AML-193 (cell line): ENCODE data around the gene B2M.
"Not testable (repeated sequence)": the region's sequence is repeated elsewhere in the genome, so short reads cannot be mapped to it uniquely, and the experiment has no call there.

Source experiments
- DNase-seq, 2 experiments: peaks; one replicate each; lab custom pipeline; 2025; lab: John Stamatoyannopoulos, UW

The B2M gene

DNA sequence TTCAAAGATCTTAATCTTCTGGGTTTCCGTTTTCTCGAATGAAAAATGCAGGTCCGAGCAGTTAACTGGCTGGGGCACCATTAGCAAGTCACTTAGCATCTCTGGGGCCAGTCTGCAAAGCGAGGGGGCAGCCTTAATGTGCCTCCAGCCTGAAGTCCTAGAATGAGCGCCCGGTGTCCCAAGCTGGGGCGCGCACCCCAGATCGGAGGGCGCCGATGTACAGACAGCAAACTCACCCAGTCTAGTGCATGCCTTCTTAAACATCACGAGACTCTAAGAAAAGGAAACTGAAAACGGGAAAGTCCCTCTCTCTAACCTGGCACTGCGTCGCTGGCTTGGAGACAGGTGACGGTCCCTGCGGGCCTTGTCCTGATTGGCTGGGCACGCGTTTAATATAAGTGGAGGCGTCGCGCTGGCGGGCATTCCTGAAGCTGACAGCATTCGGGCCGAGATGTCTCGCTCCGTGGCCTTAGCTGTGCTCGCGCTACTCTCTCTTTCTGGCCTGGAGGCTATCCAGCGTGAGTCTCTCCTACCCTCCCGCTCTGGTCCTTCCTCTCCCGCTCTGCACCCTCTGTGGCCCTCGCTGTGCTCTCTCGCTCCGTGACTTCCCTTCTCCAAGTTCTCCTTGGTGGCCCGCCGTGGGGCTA, at the start of gene B2M, which contains the start of gene PATL2:
B2M (plus strand) TSS at position 422 of the 647 bp plus-strand sequence; CDS start at position 452, 30 bp downstream.
PATL2 (minus strand) TSS at position 228 of the 647 bp plus-strand sequence. CDS start 34,833 bp downstream, outside the sequence.
- DNase-seq = peak; percentile 88 to 95

DNA sequence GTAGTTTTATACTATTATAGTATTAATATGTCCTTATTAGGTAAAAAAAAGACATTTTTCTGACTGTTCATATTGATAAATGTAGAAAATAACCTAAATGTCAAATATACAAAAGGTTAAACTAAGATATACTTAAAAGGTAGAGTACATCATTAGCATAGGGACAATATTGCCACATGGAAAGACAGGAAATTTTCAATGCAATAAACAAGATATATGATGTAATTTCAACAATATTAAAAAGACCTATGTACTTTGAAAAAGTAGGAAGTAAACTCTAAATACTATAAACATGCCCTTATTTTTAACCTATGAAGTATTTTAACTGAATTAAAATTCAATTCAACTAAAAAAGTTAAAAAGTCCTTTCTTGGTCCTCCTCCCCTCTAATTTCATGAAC, 49.7 kb upstream of the B2M start:
- DNase-seq = peak in 1 of 2 experiments; percentile 29

DNA sequence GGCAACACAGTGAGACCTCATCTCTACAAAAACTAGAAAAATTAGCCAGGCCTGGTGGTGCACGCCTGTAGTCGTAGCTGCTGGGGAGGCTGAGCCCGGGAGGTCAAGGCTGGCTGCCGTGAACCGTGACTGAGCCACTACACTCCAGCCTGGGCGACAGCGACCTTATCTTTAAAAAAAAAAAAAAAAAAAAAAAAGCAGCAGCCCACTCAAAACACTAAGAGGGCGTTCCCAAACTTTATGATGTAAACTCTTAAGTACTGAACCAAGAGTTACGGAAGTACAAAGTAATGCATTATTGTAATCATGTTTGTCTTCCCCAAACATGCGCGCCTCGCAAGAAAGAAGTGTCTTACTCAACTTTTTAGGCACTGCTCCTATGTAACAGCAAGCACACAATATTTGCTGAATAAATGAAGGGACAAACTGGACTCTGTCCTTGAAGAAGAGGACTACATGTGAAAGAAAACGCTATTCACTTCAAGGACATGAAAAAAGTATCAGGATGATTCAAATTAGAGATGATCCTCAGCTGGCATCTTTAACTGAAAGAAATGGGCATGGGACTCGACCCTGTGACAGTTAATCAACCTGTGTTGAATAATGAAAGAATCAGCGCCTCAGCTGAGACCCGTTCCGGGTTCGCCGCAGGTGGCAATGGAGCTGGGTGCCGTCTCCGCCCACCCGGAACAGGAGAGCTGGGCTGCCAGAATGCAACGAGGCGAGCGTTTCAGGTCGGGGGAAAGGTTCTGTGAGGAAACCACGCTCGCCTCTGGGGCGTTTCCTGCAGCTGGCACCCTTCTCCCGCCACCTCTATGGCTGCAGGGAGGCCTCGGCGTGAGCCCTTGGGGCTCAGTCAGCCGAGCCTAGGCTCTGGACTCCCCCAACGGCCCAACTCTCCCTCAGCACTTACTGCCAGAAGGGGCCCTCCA, 48.6 kb upstream of the B2M start:
- DNase-seq = peak; percentile 36 to 49

DNA sequence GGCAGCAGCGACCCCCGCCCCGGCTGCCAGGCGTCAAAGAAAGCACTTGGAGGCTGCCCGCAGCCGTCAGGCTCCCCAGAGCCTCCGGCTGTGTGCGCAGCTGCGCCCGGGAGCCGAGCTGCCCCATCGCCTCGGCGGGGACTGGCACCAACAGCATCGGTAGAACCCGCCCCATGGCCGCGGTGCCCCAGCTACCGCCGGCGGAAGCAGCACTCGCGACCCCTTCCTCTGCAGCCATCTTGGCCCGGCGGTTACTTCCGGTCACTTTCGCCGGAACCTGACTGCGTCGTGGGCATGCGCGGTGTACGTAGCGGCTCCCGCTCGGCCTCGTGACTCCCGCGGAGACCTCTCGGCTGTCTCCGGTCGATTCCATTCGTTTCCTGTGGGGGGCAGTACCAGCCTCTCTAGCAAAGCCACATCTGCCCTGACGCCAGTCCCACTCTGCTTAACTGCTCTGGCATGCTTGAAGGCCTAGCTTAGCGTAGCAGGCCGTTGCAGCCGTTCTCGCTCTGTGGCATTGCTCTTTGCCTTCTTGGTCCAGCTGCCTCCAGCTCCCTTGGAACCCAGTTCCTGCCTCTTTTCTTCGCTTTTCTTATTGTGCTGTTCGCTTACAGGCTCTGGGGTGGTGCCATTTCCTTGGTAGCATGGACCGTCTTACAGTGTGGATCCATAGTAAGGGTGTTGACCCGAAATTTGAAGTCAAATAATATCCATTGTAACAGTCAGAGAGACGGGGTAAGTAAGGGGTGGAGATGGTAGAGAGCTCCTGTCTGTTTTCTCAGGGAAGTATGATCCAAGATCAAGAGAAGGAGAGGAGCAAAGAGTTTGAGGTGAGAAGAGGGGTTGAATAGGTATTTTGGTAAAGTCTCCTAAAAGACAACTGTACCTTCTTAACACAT, 47.7 kb upstream of the B2M start, which contains the start of gene SPG11:
SPG11 (minus strand) TSS at position 253 of the 899 bp plus-strand sequence; CDS start at position 238, 15 bp downstream.
- peak; percentile 94 to 96 for DNase-seq

DNA sequence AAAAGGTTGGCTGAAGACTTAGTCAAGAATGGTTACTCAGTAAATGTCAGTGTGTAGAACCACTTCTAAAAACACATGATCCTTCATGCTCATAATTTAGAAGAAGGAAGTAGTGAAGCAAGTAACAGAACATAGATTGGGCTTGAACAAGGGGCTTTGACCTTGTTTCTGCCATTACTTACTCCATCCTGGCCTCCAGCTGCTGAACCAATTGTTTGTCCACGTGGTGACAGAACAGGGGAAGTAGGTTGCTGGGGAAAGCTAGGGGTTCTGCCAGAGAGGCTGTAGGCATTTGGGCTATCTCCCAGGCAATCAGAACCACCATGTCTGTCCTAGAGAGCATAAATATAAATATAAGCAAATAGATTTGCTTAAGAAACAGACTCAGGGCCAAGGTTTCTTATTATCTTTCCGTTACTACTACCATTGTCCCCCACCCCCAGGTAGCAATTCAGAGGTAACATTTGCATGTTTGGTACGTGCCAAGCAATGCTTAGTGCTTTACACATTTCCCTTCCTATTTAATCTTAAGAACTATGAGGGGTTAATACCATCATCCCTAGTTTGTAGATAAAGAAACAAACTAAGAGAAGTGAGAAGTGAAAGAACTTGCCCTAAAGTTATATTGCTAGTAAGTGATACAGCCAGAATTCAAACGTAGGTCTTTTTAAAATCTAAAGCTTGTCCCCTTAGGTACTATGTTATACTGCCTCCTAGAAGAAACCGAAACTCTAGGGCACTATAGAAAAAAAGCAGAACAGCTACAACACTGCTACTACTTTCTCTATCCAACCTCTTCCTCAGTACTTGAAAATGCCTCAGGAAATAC, 44.9 kb upstream of the B2M start:
- peak; percentile 4 to 6 for DNase-seq

DNA sequence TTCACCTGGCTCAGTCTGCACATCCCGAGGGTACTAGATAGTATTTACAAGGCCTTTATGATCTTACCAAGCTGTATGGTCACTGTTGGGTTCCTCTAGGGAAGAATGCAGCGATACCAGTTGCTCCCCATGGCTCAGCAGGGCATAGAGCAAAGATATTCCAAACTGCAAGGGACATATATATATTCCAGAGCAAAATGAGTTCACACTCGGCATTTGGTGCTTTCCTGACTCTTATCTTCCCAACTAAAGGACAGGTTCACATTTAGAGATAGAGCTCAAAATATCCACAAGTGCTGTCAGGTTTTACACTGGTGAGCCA, 44.3 kb upstream of the B2M start:
- no peak for DNase-seq

DNA sequence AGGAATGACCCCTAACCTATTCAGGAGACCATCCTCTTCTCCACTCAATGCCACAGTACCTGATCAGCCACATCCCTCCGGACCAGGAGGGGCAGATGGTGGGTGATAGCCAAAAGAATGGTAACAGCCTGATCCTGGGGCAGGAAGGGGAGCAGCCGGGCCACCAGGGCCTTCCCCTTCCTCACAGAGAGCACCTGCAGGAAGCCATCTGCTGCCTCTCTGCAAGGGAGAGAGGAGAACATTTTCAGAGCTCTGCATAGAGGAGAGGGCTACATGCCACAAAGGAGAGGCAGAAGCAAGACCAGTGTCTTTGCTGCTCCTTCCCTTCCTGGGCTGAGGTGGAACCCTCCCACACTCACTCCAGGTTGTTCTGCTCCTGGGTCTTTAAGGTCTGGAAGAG, 42.4 kb upstream of the B2M start:
- DNase-seq = no peak

DNA sequence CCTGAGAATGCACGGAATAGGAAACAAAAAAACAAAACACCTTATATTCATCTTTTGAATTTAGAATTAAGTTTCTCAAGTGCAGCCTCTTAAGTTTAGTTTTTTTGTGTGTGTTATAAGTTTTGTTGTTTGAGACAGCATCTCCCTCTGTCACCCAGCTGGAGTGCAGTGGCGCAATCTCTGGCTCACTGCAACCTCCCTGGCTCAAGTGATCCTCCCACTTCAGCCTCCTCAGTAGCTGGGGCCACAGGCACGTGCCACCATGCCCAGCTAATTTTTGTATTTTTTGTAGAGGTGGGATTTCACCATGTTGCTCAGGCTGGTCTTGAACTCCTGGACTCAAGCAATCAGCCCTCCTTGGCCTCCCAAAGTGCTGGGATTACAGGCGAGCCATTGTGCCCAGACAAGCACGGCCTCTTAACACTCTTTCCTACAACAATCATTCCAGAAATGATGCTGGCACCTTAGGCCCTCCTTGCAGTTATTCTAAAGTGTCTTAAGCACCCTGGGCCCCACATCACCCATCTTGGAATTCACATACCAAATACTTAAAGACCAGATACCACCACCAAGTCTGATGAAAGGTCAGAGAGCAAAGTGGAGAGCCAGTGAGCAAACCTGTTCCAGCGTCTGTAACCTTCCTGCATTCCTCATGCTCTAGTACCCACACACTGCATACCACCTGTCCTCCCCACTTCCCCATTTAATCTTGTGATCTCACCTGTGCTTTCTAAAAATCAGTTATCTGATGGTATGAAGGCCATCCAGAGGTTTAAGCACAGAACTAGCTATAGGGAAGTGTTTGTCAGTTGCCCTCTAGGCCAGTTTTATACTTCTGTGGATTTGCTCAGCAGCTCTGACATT, 41.0 kb upstream of the B2M start:
- no peak for DNase-seq

DNA sequence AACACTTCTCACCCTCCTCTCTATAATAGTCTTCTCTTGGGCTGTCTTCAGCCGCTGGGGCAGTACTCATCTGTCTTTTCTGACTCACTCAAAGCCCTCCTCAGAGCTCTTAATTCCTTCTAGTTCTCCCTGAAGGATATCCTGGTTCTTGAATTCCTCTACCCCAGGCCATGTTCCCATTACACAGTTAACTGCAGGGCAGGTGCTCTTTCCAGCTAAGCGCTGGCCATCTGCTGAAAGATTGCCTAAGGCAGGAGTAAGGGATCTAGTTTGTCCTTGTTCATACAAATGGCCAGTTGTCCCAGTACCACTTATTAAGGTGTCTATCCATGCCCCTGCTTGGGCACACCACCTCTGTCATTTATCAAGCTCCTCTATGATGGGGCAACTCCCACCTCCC, 37.7 kb upstream of the B2M start:
- DNase-seq = no peak

DNA sequence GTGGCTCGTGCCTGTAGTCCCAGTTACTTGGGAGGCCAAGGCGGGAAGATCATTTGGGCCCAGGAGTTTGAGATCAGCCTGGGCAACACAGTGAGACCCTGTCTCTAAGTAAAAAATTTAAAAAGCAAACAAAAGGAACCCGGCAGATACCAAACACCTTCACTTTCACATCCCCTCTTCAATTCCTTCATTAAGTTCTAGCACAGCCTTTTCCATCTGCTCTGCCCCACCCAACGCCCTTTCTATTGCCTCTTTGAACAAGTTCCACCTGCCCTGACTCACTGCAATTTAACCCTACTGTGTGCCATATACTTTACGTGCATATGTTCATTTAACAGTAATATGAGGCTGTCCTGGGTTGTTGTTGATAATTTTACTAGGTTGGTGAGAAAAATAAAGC, 35.4 kb upstream of the B2M start:
- no peak for DNase-seq

DNA sequence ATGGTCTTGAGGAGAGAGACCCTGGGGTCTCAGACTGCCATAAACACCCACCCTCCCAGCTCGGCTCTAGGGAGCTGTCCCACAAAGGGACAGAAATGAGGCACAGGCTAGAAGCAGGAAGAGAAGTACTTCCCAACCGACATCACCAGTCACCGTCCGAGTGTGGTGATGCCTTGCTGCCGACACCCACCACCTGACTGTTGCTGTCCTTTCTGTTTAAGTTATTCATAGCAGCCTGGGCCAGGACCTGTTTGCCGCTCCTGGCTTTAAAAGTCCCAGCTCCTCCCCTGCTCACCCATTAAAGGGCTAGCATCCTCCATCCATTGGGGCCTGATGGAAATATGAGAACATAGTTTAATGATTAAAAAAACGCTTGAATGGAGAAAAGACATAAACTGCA, 34.6 kb upstream of the B2M start:
- DNase-seq = no peak

DNA sequence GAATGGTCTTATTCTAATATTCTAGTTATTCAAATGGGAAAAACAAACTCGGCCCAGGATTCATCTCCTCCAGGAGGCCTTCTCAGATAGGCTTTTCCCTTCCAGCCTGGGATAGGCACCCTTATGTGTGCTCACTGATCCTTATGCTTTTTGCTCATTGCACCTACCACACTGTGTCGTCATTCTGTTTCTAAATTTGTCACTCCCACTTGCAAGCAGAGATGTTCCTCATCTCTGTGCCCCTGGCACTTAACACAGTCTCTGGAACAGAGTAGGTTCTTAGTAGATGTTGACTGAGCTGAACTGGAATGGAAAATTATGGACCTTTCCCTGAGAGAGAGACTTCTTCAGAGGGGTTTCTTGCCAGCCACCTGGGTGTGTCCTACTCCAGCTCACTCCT, 29.1 kb upstream of the B2M start:
- DNase-seq = peak in 1 of 2 experiments; percentile 14

DNA sequence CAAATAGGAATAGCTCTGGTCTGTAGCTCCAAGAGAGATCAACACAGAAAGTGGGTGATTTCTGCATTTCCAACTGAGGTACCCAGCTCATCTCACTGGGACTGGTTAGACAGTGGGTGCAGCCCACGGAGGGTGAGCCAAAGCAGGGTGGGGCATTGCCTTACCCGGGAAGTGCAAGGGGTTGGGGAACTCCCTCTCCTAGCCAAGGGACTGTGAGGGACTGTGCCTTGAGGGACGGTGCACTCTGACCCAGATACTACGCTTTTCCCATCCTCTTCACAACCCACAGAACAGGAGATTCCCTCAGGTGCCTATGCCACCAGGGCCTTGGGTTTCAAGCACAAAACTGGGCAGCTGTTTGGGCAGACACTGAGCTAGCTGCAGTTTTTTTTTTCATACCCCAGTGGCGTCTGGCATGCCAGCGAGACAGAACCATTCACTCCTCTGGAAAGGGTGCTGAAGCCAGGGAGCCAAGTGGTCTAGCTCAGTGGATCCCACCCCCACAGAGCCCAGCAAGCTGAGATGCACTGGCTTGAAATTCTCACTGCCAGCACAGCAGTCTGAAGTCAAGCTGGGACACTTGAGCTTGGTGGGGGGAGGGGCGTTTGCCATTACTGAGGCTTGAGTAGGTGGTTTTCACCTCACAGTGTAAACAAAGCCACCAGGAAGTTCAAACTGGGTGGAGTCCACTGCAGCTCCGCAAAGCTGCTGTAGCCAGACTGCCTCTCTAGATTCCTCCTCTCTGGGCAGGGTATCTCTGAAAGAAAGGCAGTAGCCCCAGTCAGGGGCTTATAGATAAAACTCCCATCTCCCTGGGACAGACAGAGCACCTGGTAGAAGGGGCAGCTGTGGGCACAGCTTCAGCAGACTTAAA, 28.3 kb upstream of the B2M start:
- DNase-seq = not testable (repeated sequence)

DNA sequence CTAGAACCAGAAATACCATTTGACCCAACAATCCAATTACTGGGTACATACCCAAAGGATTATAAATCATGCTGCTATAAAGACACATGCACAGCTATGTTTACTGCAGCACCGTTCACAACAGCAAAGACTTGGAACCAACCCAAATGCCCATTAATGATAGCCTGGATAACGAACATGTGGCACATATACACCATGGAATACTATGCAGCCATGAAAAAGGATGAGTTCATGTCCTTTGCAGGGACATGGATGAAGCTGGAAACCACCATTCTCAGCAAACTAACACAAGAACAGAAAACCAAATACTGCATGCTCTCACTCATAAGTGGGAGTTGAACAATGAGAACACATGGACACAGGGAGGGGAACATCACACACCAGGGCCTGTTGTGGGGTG, 22.0 kb upstream of the B2M start:
- not testable (repeated sequence) for DNase-seq

DNA sequence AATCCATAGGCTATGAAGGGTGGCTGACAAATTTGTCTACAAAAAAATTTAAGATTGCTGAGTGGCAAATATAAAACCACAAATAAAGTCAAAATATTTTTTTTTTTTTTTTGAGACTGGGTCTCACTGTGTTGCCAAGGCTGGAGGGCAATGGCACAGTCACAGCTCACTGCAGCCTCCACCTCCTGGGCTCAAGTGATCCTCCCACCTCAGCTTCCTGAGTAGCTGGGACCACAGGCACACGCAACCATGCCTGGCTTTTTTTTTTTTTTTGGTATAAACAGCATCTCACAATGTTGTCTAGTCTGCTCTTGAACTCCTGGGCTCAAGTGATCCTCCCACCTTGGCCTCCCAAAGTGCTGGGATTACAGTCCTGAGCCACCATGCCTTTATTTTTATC, 21.1 kb upstream of the B2M start:
- DNase-seq = not testable (repeated sequence)

DNA sequence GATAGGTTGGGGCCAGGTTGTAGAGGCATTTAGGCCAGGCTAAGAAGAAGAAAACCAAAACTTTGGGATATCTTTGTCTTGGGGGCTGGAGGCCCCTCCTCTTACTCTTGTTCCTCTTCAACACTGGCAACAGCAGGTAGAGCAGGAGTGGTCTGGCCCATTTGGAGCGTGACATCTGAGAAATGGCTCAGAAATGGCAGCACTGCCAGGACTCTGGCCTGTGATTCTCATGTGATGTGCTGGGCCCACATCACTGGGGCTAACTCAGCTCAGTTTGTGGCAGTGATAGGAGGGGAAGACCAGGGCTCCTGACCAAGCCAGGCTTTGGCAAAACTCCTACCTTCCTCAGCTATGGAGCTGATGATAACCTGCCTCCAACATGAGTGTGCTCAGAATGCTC, 18.7 kb upstream of the B2M start:
- DNase-seq = no peak

DNA sequence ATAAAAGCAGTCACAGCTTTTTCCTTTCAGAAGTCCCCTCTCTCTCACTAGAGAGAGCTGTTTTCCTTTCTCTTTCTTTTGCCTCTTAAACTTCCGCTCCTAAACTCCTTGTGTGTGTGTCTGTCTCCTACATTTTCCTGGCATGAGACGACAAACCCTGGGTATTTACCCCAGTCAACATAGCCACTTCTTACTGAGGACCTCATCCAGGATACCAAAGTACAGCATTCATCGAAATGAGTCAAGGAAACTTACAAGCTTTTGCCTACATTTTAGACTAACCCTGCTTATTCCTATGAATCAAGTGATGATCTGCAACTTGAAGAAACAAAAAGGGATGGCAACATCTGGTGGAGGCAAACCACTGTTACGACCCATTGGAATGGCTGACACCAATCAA, 16.9 kb upstream of the B2M start:
- no peak for DNase-seq

DNA sequence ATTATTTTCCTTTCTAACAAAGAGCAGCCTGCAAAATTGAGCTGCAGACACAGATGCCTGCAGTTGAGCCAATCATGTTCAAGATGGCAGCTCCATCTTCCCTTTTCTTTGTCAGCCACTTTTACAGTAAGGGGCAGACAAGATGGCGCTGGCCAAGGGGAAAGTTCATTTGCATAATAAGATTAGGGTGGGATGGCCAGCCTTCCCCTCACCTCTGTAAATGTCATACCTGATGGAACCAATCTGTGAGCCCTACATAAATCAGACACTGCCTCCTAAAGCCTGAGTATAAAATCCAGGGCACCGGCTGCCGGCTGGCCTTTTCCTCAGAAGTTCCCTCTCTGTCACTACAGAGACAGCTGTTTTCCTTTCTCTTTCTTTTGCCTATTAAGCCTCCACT, 16.0 kb upstream of the B2M start:
- no peak for DNase-seq

DNA sequence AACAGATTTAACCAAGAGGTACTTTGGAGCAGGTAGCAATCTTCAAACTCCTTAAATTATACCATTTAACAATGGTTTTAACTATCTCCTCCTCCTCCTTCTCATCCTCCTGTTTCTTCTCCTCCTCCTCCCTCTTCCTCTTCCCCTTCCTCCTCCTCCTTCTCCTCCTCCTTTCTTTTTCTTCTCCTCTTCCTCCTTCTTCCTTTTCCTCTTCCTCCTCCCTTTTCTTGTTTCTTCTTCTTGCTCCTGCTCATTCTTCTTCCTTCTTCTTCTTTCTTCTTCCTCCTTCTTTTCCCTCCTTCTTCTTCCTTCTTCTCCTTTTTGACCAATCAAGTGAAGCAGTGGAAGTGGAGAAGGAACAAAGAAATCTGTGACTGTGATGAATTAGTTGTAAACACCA, 14.3 kb upstream of the B2M start:
- no peak for DNase-seq
